HepG2 (cell line): ENCODE measurements around the gene PSD. TPM values are rescaled to one million over a fixed set of nuclear protein-coding genes. Genes with fewer than 3 reads are reported as not detected.
A peak's percentile ranks its signal among the peaks of the same experiment; 100 is the strongest.

Experiments
- ARHGAP35 ChIP-seq: sonication (generic); formaldehyde crosslinking; IDR thresholded peaks from 2 replicates; pipeline ENCODE4 v1.9.0; 2022; ENCODE audit warnings: mild to moderate bottlenecking, inconsistent platforms, moderate library complexity, missing genetic modification reagents, borderline replicate concordance
- ATF7 ChIP-seq, 2 experiments: fragments of 450-650 bp in 1 of 2; sonication (generic) in 1 of 2; formaldehyde crosslinking in 1 of 2; IDR thresholded peaks; 2 replicates each; pipeline versions ENCODE4 v1.4.0 to v1.6.1; 2016 to 2020; ENCODE audit warnings: antibody characterized with exemption in 1 of 2, mild to moderate bottlenecking in 1 of 2, missing genetic modification reagents in 1 of 2
- BHLHE40 ChIP-seq: IDR thresholded peaks from 2 replicates; pipeline ENCODE4 v1.6.1; 2011; ENCODE audit warnings: low read length, improper control_type of control experiment
- CCAR2 ChIP-seq: fragments of 200-400 bp; formaldehyde crosslinking; optimal IDR thresholded peaks from 2 replicates; pipeline ENCODE3; 2018; ENCODE audit warnings: low read depth, mild to moderate bottlenecking, low read length, moderate library complexity
- EHMT2 ChIP-seq: fragments of 200-600 bp; sonication (generic); IDR thresholded peaks from 2 replicates; pipeline ENCODE4 v1.7.0; 2017; ENCODE audit warnings: antibody characterized with exemption, low read depth, low read length, borderline replicate concordance
- FLYWCH1 ChIP-seq: sonication (generic); formaldehyde crosslinking; IDR thresholded peaks from 2 replicates; pipeline ENCODE4 v1.8.1; 2023; ENCODE audit warnings: mild to moderate bottlenecking, missing genetic modification reagents
- FOSL1 ChIP-seq: sonication (generic); formaldehyde crosslinking; IDR thresholded peaks from 2 replicates; pipeline ENCODE4 v1.9.0; 2021; ENCODE audit warnings: missing genetic modification reagents, borderline replicate concordance
- HIVEP1 ChIP-seq: sonication (generic); formaldehyde crosslinking; IDR thresholded peaks from 2 replicates; pipeline ENCODE4 v1.4.0; 2020; ENCODE audit warnings: mild to moderate bottlenecking, missing genetic modification reagents
- KDM3A ChIP-seq: IDR thresholded peaks from 2 replicates; pipeline ENCODE4 v1.6.1; 2018; ENCODE audit warnings: low read depth, missing compliant biosample characterization
- MED13 ChIP-seq: sonication (generic); formaldehyde crosslinking; IDR thresholded peaks from 2 replicates; pipeline ENCODE4 v1.5.0; 2020; ENCODE audit warnings: missing genetic modification reagents
- NCOA1 ChIP-seq: sonication (generic); formaldehyde crosslinking; IDR thresholded peaks from 2 replicates; pipeline ENCODE4 v1.9.0; 2021; ENCODE audit warnings: missing genetic modification reagents
- POLR2G ChIP-seq: fragments of 200-400 bp; formaldehyde crosslinking; IDR thresholded peaks from 2 replicates; pipeline ENCODE4 v1.6.1; 2018; ENCODE audit warnings: mild to moderate bottlenecking, low read depth, low read length, moderate library complexity
- SAP130 ChIP-seq: IDR thresholded peaks from 2 replicates; pipeline ENCODE4 v1.6.1; 2016; ENCODE audit warnings: low read depth
- SMC3 ChIP-seq: IDR thresholded peaks from 2 replicates; pipeline ENCODE4 v1.6.1; 2011; ENCODE audit warnings: low read length, improper control_type of control experiment
- TOE1 ChIP-seq: sonication (generic); formaldehyde crosslinking; IDR thresholded peaks from 2 replicates; pipeline ENCODE4 v1.4.0; 2020; ENCODE audit warnings: mild to moderate bottlenecking, missing genetic modification reagents
- ZBTB3 ChIP-seq: sonication (generic); formaldehyde crosslinking; IDR thresholded peaks from 2 replicates; pipeline ENCODE4 v1.4.0; 2020; ENCODE audit warnings: low read depth, mild to moderate bottlenecking, moderate library complexity, missing genetic modification reagents, borderline replicate concordance
- ZNF138 ChIP-seq: sonication (generic); formaldehyde crosslinking; IDR thresholded peaks from 2 replicates; pipeline ENCODE4 v1.5.0; 2020; ENCODE audit warnings: mild to moderate bottlenecking, low read depth, missing genetic modification reagents
- ZNF343 ChIP-seq: sonication (generic); formaldehyde crosslinking; IDR thresholded peaks from 2 replicates; pipeline ENCODE4 v1.4.0; 2020; ENCODE audit warnings: mild to moderate bottlenecking, missing genetic modification reagents
- ZNF546 ChIP-seq: sonication (generic); formaldehyde crosslinking; conservative IDR thresholded peaks from 2 replicates; pipeline ENCODE4 v1.8.1; 2023; ENCODE audit warnings: mild to moderate bottlenecking, missing genetic modification reagents
- ZNF550 ChIP-seq: sonication (generic); formaldehyde crosslinking; IDR thresholded peaks from 2 replicates; pipeline ENCODE4 v1.4.0; 2020; ENCODE audit warnings: mild to moderate bottlenecking, missing genetic modification reagents, borderline replicate concordance
- ZNF552 ChIP-seq: sonication (generic); formaldehyde crosslinking; IDR thresholded peaks from 2 replicates; pipeline ENCODE4 v1.9.0; 2022; ENCODE audit warnings: missing genetic modification reagents, mild to moderate bottlenecking, borderline replicate concordance
- ZNF572 ChIP-seq: sonication (generic); formaldehyde crosslinking; IDR thresholded peaks from 2 replicates; pipeline ENCODE4 v1.5.1; 2020; ENCODE audit warnings: mild to moderate bottlenecking, missing genetic modification reagents
- ZNF672 ChIP-seq: sonication (generic); formaldehyde crosslinking; IDR thresholded peaks from 2 replicates; pipeline ENCODE4 v1.8.1; 2022; ENCODE audit warnings: missing genetic modification reagents
- ZNF761 ChIP-seq: sonication (generic); formaldehyde crosslinking; conservative IDR thresholded peaks from 2 replicates; pipeline ENCODE4 v1.4.0; 2020; ENCODE audit warnings: mild to moderate bottlenecking, missing genetic modification reagents
- polyA plus RNA-seq, 8 experiments: library from polyadenylated mRNA; depleted of rRNA in 3 of 8; stranded (reverse) in 7 of 8; unstranded in 1 of 8; fragments of >200 nt; fragmentation: Illumina TruSeq in 4 of 8; extraction: Trizol in 4 of 8; gene quantifications; 2 replicates each; pipeline versions ENCODE4 v1.2.1 to v1.2.3, GENCODE V29; 2011 to 2016; ENCODE audit warnings: low read depth in 4 of 8, missing spikeins in 1 of 8, mixed read lengths in 1 of 8; ENCODE audit not compliant: insufficient read depth in 1 of 8
- total RNA-seq, 5 experiments: library from RNA; depleted of rRNA; stranded (reverse); fragments of >200 nt; fragmentation: Illumina TruSeq; extraction: Trizol; gene quantifications; 2 replicates each; pipeline ENCODE4 v1.2.3, GENCODE V29; 2016; ENCODE audit warnings: low read depth in 1 of 5
- TF ChIP-seq, protein P1 (sequence below): sonication (generic); formaldehyde crosslinking; IDR thresholded peaks from 2 replicates; pipeline ENCODE4 v1.4.0; 2020; ENCODE audit warnings: missing genetic modification reagents
- TF ChIP-seq, protein P2 (sequence below): sonication (generic); formaldehyde crosslinking; IDR thresholded peaks from 2 replicates; pipeline ENCODE4 v1.4.0; 2020; ENCODE audit warnings: mild to moderate bottlenecking, missing genetic modification reagents
- TF ChIP-seq, protein P3 (sequence below): sonication (generic); formaldehyde crosslinking; IDR thresholded peaks from 2 replicates; pipeline ENCODE4 v1.4.0; 2020; ENCODE audit warnings: missing genetic modification reagents; ENCODE audit errors: not compliant biosample characterization

PSD gene
- total and polyA plus RNA-seq, 2 of the 13 experiments (the other 11 are each of a cell fraction or from before 2014, with no cell fraction given) = 0.35 to 0.58 TPM

DNA sequence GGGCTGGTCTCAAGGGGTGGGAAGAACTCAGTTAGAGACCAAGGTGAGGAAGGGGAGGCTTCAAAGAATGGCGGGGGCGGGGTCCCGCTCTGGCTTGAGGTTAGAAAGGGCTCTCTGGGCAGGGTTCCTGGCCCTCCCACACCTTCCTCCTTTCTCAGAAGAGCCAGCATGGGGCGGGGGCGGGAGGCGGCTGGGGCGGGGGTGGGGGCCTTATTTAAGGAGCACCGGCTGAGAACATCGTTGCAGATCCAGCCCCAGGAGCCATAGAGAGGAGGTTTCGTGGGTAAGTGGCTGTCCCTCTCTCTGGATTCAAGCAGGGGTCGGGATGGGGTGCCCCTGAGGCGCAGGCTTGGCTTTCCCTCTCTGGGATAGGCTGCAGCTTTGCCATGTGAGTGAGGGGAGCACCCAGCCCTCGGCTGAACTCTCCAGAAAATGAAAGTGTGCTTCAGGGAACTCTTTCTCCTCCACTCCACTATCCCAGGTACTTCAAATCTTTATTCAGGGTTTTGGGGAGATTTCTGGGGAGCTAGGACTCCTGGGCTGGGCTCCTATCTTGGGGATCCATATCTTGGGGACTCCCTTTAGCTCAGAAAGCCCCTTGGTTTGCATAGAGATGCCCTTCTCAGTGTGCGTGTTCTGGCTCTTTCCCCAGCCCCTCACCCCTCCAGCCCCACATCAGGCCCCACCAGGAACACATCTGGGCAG, 17.1 kb upstream of the PSD start (continued):
- TF ChIP-seq ZNF343 (CRISPR knock-in tag) = peak; percentile 37; the same call in 1 of the 2 replicates
- no peak for TF ChIP-seq ZNF550
- no peak for TF ChIP-seq BHLHE40
- TF ChIP-seq NCOA1 = no peak
- no peak for TF ChIP-seq MED13 (CRISPR knock-in tag)
- TF ChIP-seq ZNF552 = no peak
- peak; percentile 25; the same call in 1 of the 2 replicates for TF ChIP-seq SAP130 (CRISPR knock-in tag)
- TF ChIP-seq EHMT2 = no peak
- no peak for TF ChIP-seq ATF7 (IDR thresholded peaks at IDR 0.05)
- no peak for TF ChIP-seq ATF7 (CRISPR knock-in tag; IDR thresholded peaks at IDR 0.05)
- no peak for TF ChIP-seq FLYWCH1 (CRISPR knock-in tag)
- TF ChIP-seq ZNF572 (CRISPR knock-in tag) = no peak
- TF ChIP-seq, protein P1, sequence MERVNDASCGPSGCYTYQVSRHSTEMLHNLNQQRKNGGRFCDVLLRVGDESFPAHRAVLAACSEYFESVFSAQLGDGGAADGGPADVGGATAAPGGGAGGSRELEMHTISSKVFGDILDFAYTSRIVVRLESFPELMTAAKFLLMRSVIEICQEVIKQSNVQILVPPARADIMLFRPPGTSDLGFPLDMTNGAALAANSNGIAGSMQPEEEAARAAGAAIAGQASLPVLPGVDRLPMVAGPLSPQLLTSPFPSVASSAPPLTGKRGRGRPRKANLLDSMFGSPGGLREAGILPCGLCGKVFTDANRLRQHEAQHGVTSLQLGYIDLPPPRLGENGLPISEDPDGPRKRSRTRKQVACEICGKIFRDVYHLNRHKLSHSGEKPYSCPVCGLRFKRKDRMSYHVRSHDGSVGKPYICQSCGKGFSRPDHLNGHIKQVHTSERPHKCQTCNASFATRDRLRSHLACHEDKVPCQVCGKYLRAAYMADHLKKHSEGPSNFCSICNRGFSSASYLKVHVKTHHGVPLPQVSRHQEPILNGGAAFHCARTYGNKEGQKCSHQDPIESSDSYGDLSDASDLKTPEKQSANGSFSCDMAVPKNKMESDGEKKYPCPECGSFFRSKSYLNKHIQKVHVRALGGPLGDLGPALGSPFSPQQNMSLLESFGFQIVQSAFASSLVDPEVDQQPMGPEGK (CRISPR knock-in tag) = 0 out of 2 replicates have a peak, but pooled peaks have one; percentile 14
- TF ChIP-seq TOE1 (CRISPR knock-in tag) = no peak
- no peak for TF ChIP-seq SMC3
- no peak for TF ChIP-seq KDM3A
- TF ChIP-seq, protein P2, sequence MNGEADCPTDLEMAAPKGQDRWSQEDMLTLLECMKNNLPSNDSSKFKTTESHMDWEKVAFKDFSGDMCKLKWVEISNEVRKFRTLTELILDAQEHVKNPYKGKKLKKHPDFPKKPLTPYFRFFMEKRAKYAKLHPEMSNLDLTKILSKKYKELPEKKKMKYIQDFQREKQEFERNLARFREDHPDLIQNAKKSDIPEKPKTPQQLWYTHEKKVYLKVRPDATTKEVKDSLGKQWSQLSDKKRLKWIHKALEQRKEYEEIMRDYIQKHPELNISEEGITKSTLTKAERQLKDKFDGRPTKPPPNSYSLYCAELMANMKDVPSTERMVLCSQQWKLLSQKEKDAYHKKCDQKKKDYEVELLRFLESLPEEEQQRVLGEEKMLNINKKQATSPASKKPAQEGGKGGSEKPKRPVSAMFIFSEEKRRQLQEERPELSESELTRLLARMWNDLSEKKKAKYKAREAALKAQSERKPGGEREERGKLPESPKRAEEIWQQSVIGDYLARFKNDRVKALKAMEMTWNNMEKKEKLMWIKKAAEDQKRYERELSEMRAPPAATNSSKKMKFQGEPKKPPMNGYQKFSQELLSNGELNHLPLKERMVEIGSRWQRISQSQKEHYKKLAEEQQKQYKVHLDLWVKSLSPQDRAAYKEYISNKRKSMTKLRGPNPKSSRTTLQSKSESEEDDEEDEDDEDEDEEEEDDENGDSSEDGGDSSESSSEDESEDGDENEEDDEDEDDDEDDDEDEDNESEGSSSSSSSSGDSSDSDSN (CRISPR knock-in tag) = no peak
- no peak for TF ChIP-seq ZNF138 (CRISPR knock-in tag)
- no peak for TF ChIP-seq ZNF761 (CRISPR knock-in tag)
- TF ChIP-seq ZNF546 (CRISPR knock-in tag) = no peak
- TF ChIP-seq, protein P3, sequence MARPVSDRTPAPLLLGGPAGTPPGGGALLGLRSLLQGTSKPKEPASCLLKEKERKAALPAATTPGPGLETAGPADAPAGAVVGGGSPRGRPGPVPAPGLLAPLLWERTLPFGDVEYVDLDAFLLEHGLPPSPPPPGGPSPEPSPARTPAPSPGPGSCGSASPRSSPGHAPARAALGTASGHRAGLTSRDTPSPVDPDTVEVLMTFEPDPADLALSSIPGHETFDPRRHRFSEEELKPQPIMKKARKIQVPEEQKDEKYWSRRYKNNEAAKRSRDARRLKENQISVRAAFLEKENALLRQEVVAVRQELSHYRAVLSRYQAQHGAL = no peak
- TF ChIP-seq HIVEP1 (CRISPR knock-in tag) = no peak
- no peak for TF ChIP-seq ZBTB3 (CRISPR knock-in tag)
- no peak for TF ChIP-seq ZNF672 (CRISPR knock-in tag)
- TF ChIP-seq POLR2G = no peak
- no peak for TF ChIP-seq CCAR2
- no peak for TF ChIP-seq ARHGAP35
- TF ChIP-seq FOSL1 (CRISPR knock-in tag) = no peak
